GM23248 (cell line): ENCODE results near the gene TCF7.

Experiments used
- EZH2 ChIP-seq: fragments of 200-600 bp; sonication (generic); IDR thresholded peaks from 2 replicates; pipeline ENCODE4 v1.6.1; 2018; ENCODE audit warnings: antibody characterized with exemption, mild to moderate bottlenecking; ENCODE audit not compliant: insufficient read depth, poor library complexity, severe bottlenecking
- EZH2phosphoT487 ChIP-seq: fragments of 200-600 bp; sonication (generic); IDR thresholded peaks from 2 replicates; pipeline ENCODE4 v1.6.1; 2018; ENCODE audit warnings: antibody characterized with exemption, moderate library complexity, mild to moderate bottlenecking, low read depth; ENCODE audit not compliant: insufficient read depth

DNA sequence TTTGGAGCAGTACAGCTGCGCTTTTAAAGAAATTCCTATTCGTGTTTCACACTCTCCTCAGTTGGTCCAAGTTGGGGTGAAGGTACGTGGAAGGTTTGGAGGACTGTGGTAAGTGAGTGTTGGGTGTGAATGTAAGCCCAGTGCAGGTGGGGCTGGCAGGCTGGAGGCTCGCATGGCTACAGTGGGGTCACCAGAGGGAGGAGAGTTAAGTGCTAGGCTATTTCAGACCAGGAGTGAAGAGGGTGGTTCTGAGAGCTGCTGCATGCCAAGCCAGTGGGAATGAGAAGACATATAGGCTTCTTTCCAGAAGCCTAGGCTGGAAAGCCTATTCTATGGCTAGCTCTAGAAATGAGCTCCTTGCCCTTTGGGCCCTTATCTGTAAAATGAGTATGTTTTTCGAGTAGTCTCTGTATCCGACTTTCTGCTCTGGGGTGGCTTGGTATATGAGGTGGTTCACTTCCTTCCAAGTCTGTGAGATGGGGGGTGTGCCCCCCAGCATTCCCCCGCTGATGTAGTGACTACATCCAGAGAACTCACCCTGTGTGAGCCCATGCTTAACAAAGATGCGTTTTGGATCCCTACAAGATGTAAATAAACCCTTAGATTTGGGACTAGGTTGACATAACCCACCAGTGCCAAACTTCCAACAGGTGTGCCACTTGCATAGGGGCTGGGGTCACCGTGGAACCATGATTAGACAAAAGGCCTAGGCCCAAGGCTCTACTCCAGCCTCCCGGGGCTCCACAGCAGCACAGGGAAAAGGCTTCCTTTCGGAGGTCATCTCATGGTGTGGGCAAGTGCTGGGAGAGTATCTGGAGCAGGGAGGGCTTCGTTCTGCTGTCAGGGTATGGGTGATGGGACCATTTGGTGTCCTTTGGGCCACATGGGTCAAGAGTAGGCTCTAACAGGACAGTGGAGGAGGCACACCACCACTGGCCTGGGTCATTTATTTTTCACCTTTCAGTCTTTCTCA is 2.6 kb downstream of the TCF7 start:
- TF ChIP-seq EZH2 (no peak), EZH2phosphoT487 (no peak)
